HG02763 (cell line): ENCODE measurements around the gene ITGA1.
"Not testable (repeated sequence)": the region's sequence is repeated elsewhere in the genome, so short reads cannot be mapped to it uniquely, and the experiment has no call there.

ENCODE experiments used
- ATAC-seq: cut with Tn5 transposase; IDR thresholded peaks from one replicate; pipeline ENCODE4 v1.9.1; 2021; ENCODE audit warnings: mild to moderate bottlenecking, moderate library complexity; ENCODE audit not compliant: unreplicated experiment

ITGA1 gene

GRCh38 chr5:52863715-52864290 is 76.1 kb downstream of the ITGA1 start:
- ATAC-seq: no peak

GRCh38 chr5:52864371-52864770 is 76.7 kb downstream of the ITGA1 start:
- no peak for ATAC-seq

- ATAC-seq: no peak
Observed at GRCh38 chr5:52864884-52865283, 77.2 kb downstream of the ITGA1 start.

- ATAC-seq: not testable (repeated sequence)
Observed at GRCh38 chr5:52865991-52866390, 78.3 kb downstream of the ITGA1 start.

- no peak for ATAC-seq
Observed at GRCh38 chr5:52867809-52868208, 80.1 kb downstream of the ITGA1 start.

- ATAC-seq: no peak
Observed at GRCh38 chr5:52868417-52868816, 80.7 kb downstream of the ITGA1 start.

GRCh38 chr5:52869391-52869790 is 81.7 kb downstream of the ITGA1 start:
- ATAC-seq: no peak

GRCh38 chr5:52870448-52870847 is 82.7 kb downstream of the ITGA1 start:
- ATAC-seq: no peak

- no peak for ATAC-seq
Observed at GRCh38 chr5:52875827-52876226, 88.1 kb downstream of the ITGA1 start.

- ATAC-seq: no peak
Observed at GRCh38 chr5:52876456-52876855, 88.7 kb downstream of the ITGA1 start.

- ATAC-seq: no peak
Observed at GRCh38 chr5:52878656-52879055, 90.9 kb downstream of the ITGA1 start.

GRCh38 chr5:52880541-52880940 is 92.8 kb downstream of the ITGA1 start:
- no peak for ATAC-seq

- no peak for ATAC-seq
Observed at GRCh38 chr5:52881468-52881867, 93.8 kb downstream of the ITGA1 start.

- no peak for ATAC-seq
Observed at GRCh38 chr5:52883110-52883509, 95.4 kb downstream of the ITGA1 start.

- no peak for ATAC-seq
Observed at GRCh38 chr5:52884453-52884852, 96.7 kb downstream of the ITGA1 start.

- ATAC-seq: no peak
Observed at GRCh38 chr5:52885614-52886013, 97.9 kb downstream of the ITGA1 start.

GRCh38 chr5:52886206-52886605 is 98.5 kb downstream of the ITGA1 start:
- ATAC-seq: no peak

- no peak for ATAC-seq
Observed at GRCh38 chr5:52887066-52887465, 99.3 kb downstream of the ITGA1 start.

GRCh38 chr5:52888363-52888762 is 100.6 kb downstream of the ITGA1 start:
- ATAC-seq: no peak

- ATAC-seq: no peak
Observed at GRCh38 chr5:52892242-52892878, 104.6 kb downstream of the ITGA1 start.

- ATAC-seq: no peak
Observed at GRCh38 chr5:52893105-52893504, 105.4 kb downstream of the ITGA1 start.

- no peak for ATAC-seq
Observed at GRCh38 chr5:52893863-52894262, 106.1 kb downstream of the ITGA1 start.

- no peak for ATAC-seq
Observed at GRCh38 chr5:52894451-52894850, 106.7 kb downstream of the ITGA1 start.
